Measurements from ENCODE around the gene NRCAM.

GRCh38 chr7:108313086-108313485, 143.2 kb downstream of the NRCAM start:
- TF ChIP-seq CTCF (IDR thresholded peaks at IDR 0.05) (no peak), POLR2A (IDR thresholded peaks at IDR 0.05) (no peak), POLR2AphosphoS5 (IDR thresholded peaks at IDR 0.05) (no peak)

All from gastroesophageal sphincter (tissue), 3 donors.